Measurements from ENCODE around the gene NAALADL2. TPM values are rescaled to one million over a fixed set of nuclear protein-coding genes. Genes with fewer than 3 reads are reported as not detected.

Gene NAALADL2
- total and polyA plus RNA-seq, 2 of the 8 experiments (the other 6 are each of a cell fraction or from before 2014, with no cell fraction given), result 0.12 to 0.22 TPM

- DNase-seq (ENCODE audit: low read depth in 1 of 2, low spot score in 2 of 2), result no peak
- Histone ChIP-seq H3K9ac (replicated peaks in 1 of 4; ENCODE audit: extremely low read depth in 1 of 4, low read depth in 3 of 4, low read length in 3 of 4) (no peak overlapping the region), H2BK15ac (ENCODE audit: low read length) (no peak overlapping the region), H3K27ac (ENCODE audit: low read depth, low read length) (no peak overlapping the region), H3K23me2 (ENCODE audit: low read depth, low read length) (no peaks in the 10 kb centered on the region), H2AK5ac (ENCODE audit: low read depth, low read length) (no peak overlapping the region), H4K5ac (ENCODE audit: insufficient read length, low read depth, low read length) (no peak overlapping the region), H4K20me1 (replicated peaks in 1 of 2; ENCODE audit: control insufficient read depth in 1 of 2, insufficient read depth in 2 of 2, low read length in 2 of 2) (no peaks in the 10 kb centered on the region), H3K23ac (ENCODE audit: insufficient read length) (no peak overlapping the region), H3K4me3 (ENCODE audit: extremely low read depth in 1 of 4, insufficient read depth in 2 of 4, low read depth in 3 of 4, low read length in 4 of 4) (no peak overlapping the region), H3K36me3 (ENCODE audit: control insufficient read depth in 2 of 4, insufficient read depth in 4 of 4, low read length in 3 of 4) (no peaks in the 10 kb centered on the region), H3K56ac (replicated peaks; ENCODE audit: insufficient read length, low read depth, low read length) (no peak overlapping the region), H2BK5ac (ENCODE audit: low read depth, low read length) (no peak overlapping the region), H3K18ac (ENCODE audit: extremely low read depth, low read length) (no peak overlapping the region), H3K79me1 (ENCODE audit: low read depth, low read length) (no peaks in the 10 kb centered on the region), H4K91ac (replicated peaks; ENCODE audit: insufficient read length, low read length) (no peak overlapping the region), H3K79me2 (ENCODE audit: control insufficient read depth in 1 of 2, insufficient read depth in 2 of 2, low read length in 2 of 2) (no peaks in the 10 kb centered on the region), H3K27me3 (replicated peaks in 1 of 4; ENCODE audit: control insufficient read depth in 3 of 4, extremely low read depth in 1 of 4, insufficient read depth in 3 of 4, low read length in 3 of 4) (no peaks in the 10 kb centered on the region), H2AFZ (ENCODE audit: low read length) (no peak overlapping the region), H3K14ac (ENCODE audit: insufficient read length) (no peak overlapping the region), H2BK20ac (ENCODE audit: low read length) (no peak overlapping the region), H2BK120ac (replicated peaks; ENCODE audit: low read depth, low read length) (no peak overlapping the region), H3K4me2 (ENCODE audit: insufficient read depth in 1 of 2, low read depth in 2 of 2, low read length in 2 of 2) (no peak overlapping the region), H2BK12ac (ENCODE audit: low read depth, low read length) (no peak overlapping the region), H3K4me1 (replicated peaks in 1 of 4; ENCODE audit: control insufficient read depth in 3 of 4, insufficient read depth in 4 of 4, low read length in 3 of 4) (no peaks in the 10 kb centered on the region), H4K8ac (ENCODE audit: extremely low read depth, insufficient read depth, low read length) (no peak overlapping the region), H3K9me3 (ENCODE audit: insufficient read depth in 2 of 2, low read depth in 1 of 2, low read length in 1 of 2) (no peaks in the 10 kb centered on the region), H3K4ac (replicated peaks; ENCODE audit: insufficient read length, low read depth, low read length) (no peak overlapping the region)
- ChIA-PET POLR2A (ENCODE audit: partially characterized antibody) (no interaction called here), CTCF (ENCODE audit: partially characterized antibody) (interaction anchor here (0.6 to 1.3 kb wide), 3 partner anchors 16 to 1693 kb away, joined by 3 to 4 read pairs (median 3); no protein-coding TSS in a partner anchor)
- no peak for FAIRE-seq
- no peak for TF ChIP-seq SIX5 (IDR thresholded peaks at IDR 0.05; ENCODE audit: low read depth, low read length)
- 94% methylated on average over 4 of the region's 4 CpGs; no CpG with 5 or more reads in 1 of the 2 experiments for WGBS, 2 experiments (ENCODE audit: extremely low coverage in 1 of 2, insufficient coverage in 1 of 2, insufficient read length in 1 of 2, insufficient replicate concordance in 2 of 2, low coverage in 1 of 2, low lambda C conversion rate in 2 of 2, missing lambda C conversion rate in 1 of 2)
Measured at GRCh38 chr3:175432376-175433025, 573.4 kb downstream of the NAALADL2 start.
